B cell (primary cell): ENCODE results near the gene SWT1. TPM values are rescaled to one million over a fixed set of nuclear protein-coding genes. Genes with fewer than 3 reads are reported as not detected.

Source experiments
- ATAC-seq: fragments of 200-7000 bp; cut with Tn5 transposase; one replicate; pipeline ENCODE4 v1.10.0; 2021; ENCODE audit warnings: low read depth, mild to moderate bottlenecking, moderate number of reproducible peaks, moderate library complexity
- CTCF ChIA-PET: fragments of 350-600 bp; sonication (Branson Sonifier 250); formaldehyde crosslinking; loops from one replicate; lab custom pipeline; 2021; ENCODE audit warnings: antibody characterized with exemption, inconsistent platforms; lab: Charles Lee
- POLR2A ChIA-PET: fragments of 350-600 bp; sonication (Branson Sonifier 250); formaldehyde crosslinking; loops from one replicate; lab custom pipeline; 2021; ENCODE audit warnings: antibody characterized with exemption; lab: Charles Lee
- DNase-seq: peaks from one replicate; pipeline ENCODE4 v3.0.0; 2013
- H2AFZ ChIP-seq: 2 replicates; pipeline ENCODE4 v1.6.1; 2012; ENCODE audit warnings: mild to moderate bottlenecking, low read depth, low read length; ENCODE audit not compliant: insufficient read depth, poor library complexity, severe bottlenecking
- H3K27ac ChIP-seq, 2 donors: 1 replicate in 1 of 2; 2 replicates in 1 of 2; pipeline ENCODE4 v1.5.1; 2012 to 2013; ENCODE audit warnings: low read length in 2 of 2, mild to moderate bottlenecking in 2 of 2, moderate library complexity in 1 of 2
- H3K27me3 ChIP-seq, 4 experiments: fragments of 200-600 bp in 1 of 4; sonication (generic) in 1 of 4; replicated peaks in 1 of 4; 1 replicate in 2 of 4; 2 replicates in 2 of 4; pipeline versions ENCODE4 v1.6.1 to v1.7.0; 2013 to 2016; ENCODE audit warnings: low read length in 3 of 4, mild to moderate bottlenecking in 2 of 4, mixed read lengths in 1 of 4, moderate library complexity in 1 of 4; ENCODE audit not compliant: insufficient read depth in 4 of 4, control insufficient read depth in 3 of 4; ENCODE audit errors: control extremely low read depth in 1 of 4
- H3K36me3 ChIP-seq, 2 experiments: replicated peaks in 1 of 2; 1 replicate in 1 of 2; 2 replicates in 1 of 2; pipeline versions ENCODE4 v1.6.1 to v1.7.1; 2013; ENCODE audit warnings: low read length in 1 of 2; ENCODE audit not compliant: insufficient read depth in 2 of 2, control insufficient read depth in 1 of 2; ENCODE audit errors: control extremely low read depth in 1 of 2, extremely low read depth in 1 of 2
- H3K4me1 ChIP-seq, 2 donors: fragments of 200-600 bp in 1 of 2; sonication (generic) in 1 of 2; 1 replicate in 1 of 2; 2 replicates in 1 of 2; pipeline versions ENCODE4 v1.5.1 to v1.6.1; 2013 to 2017; ENCODE audit warnings: low read length in 2 of 2; ENCODE audit not compliant: control insufficient read depth in 2 of 2, insufficient read depth in 2 of 2
- H3K4me2 ChIP-seq: replicated peaks from 2 replicates; pipeline ENCODE3; 2012; ENCODE audit warnings: mild to moderate bottlenecking, low read depth, low read length; ENCODE audit not compliant: poor library complexity, severe bottlenecking
- H3K4me3 ChIP-seq, 5 experiments: fragments of 200-600 bp in 1 of 5; sonication (generic) in 1 of 5; 1 replicate in 3 of 5; 2 replicates in 2 of 5; pipeline versions ENCODE4 v1.5.1 to v1.7.0; 2011 to 2016; ENCODE audit warnings: low read length in 4 of 5, mild to moderate bottlenecking in 4 of 5, low read depth in 2 of 5, control low read depth in 1 of 5, moderate library complexity in 1 of 5; ENCODE audit not compliant: insufficient read depth in 1 of 5; ENCODE audit errors: control extremely low read depth in 1 of 5, extremely low read depth in 1 of 5
- H3K79me2 ChIP-seq: fragments of 200-600 bp; sonication (generic); one replicate; pipeline ENCODE4 v1.6.0; 2016; ENCODE audit warnings: low read length; ENCODE audit not compliant: control insufficient read depth, insufficient read depth
- H3K9ac ChIP-seq: fragments of 200-600 bp; sonication (generic); 2 replicates; pipeline ENCODE4 v1.6.1; 2017; ENCODE audit warnings: mild to moderate bottlenecking, low read length, moderate library complexity
- H3K9me3 ChIP-seq, 3 donors: one replicate each; pipeline versions ENCODE4 v1.6.1 to v1.7.1; 2013; ENCODE audit warnings: low read length in 2 of 3; ENCODE audit not compliant: control insufficient read depth in 2 of 3, insufficient read depth in 1 of 3; ENCODE audit errors: control extremely low read depth in 1 of 3
- H4K20me1 ChIP-seq: 2 replicates; pipeline ENCODE4 v1.6.0; 2012; ENCODE audit warnings: mild to moderate bottlenecking, low read length; ENCODE audit not compliant: insufficient read depth, control insufficient read depth, poor library complexity, severe bottlenecking
- H3K27ac Mint-ChIP-seq: one replicate; pipeline ENCODE4 v1.8.0; 2021; ENCODE audit warnings: mixed read lengths
- H3K27me3 Mint-ChIP-seq: one replicate; pipeline ENCODE4 v1.8.0; 2021; ENCODE audit warnings: mixed read lengths
- H3K4me1 Mint-ChIP-seq: one replicate; pipeline ENCODE4 v1.8.0; 2021; ENCODE audit warnings: mixed read lengths
- H3K4me3 Mint-ChIP-seq: one replicate; pipeline ENCODE4 v1.8.0; 2021; ENCODE audit warnings: mixed read lengths
- H3K9me3 Mint-ChIP-seq: one replicate; pipeline ENCODE4 v1.8.0; 2022; ENCODE audit warnings: mixed read lengths; ENCODE audit not compliant: insufficient read depth
- EZH2 ChIP-seq: IDR thresholded peaks from 2 replicates; pipeline ENCODE4 v1.6.1; 2012; ENCODE audit warnings: borderline replicate concordance, low read depth, mild to moderate bottlenecking, moderate library complexity, low read length; ENCODE audit not compliant: insufficient read depth, poor library complexity, severe bottlenecking
- WGBS: methylation state at CpG from one replicate; pipeline ENCODE4 v1.1.5; 2013; ENCODE audit warnings: missing lambda C conversion rate; ENCODE audit not compliant: insufficient coverage; 5-methylcytosine and 5-hydroxymethylcytosine counted together
- intact Hi-C: fragments of 100-400 bp; cut with micrococcal nuclease; formaldehyde crosslinking; loops from one replicate; pipeline ENCODE4 v1.10.0; 2022
- polyA plus RNA-seq: library from polyadenylated mRNA; depleted of rRNA; stranded (reverse); fragments of >200 nt; gene quantifications from 2 replicates; pipeline ENCODE4 v1.2.3, GENCODE V29; 2012
- total RNA-seq, 2 donors: library from RNA; stranded (reverse); fragments of 120-200 nt in 1 of 2; gene quantifications; 1 replicate in 1 of 2; 2 replicates in 1 of 2; pipeline versions ENCODE4 v1.2.3 to v1.2.4, GENCODE V29; 2013 to 2022
- TF ChIP-seq, protein P1 (sequence below): fragments of 200-600 bp; IDR thresholded peaks from one replicate; pipeline ENCODE4 v1.8.0; 2022; ENCODE audit warnings: antibody characterized with exemption, mild to moderate bottlenecking

SWT1 gene
- total and polyA plus RNA-seq, 2 donors (not counting 1 experiment from before 2014, with no cell fraction given), result 2.1 to 8.5 TPM

DNA sequence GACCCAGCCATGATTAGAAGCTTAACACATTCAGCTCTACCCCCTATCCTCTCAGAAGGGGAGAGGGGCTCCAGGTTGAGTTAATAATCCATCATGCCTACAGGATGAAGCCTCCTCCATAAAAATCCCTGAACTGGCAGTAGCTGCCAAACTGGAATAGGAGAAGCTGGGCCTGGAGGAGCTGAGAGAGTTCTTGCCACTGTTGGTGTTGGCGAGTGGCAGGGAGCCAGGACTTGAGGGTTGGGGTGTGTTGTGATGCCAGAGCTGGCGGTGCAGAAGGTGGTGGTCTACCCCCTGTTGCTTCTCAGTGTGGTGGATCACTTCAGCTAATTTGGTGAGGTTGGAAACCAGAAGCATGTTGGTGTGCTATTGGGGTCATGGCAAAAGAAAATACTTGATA is 123.6 kb downstream of the SWT1 start:
- Histone ChIP-seq H3K9me3 (no peaks in the 10 kb centered on the region), H3K27me3 (no peaks in the 10 kb centered on the region), H3K4me1 (no peaks in the 10 kb centered on the region), H3K79me2 (no peaks in the 10 kb centered on the region), H3K36me3 (peaks cover 0 to 1% of the 10 kb centered on the region in 2 experiments), H3K9ac (no peak overlapping the region), H4K20me1 (no peaks in the 10 kb centered on the region), H2AFZ (no peak overlapping the region), H3K4me2 (no peak overlapping the region), H3K27ac (no peak overlapping the region), H3K4me3 (no peak overlapping the region)
- DNase-seq (no peak), ATAC-seq (no peak)
- TF ChIP-seq EZH2, result no peak
- TF ChIP-seq, protein P1, sequence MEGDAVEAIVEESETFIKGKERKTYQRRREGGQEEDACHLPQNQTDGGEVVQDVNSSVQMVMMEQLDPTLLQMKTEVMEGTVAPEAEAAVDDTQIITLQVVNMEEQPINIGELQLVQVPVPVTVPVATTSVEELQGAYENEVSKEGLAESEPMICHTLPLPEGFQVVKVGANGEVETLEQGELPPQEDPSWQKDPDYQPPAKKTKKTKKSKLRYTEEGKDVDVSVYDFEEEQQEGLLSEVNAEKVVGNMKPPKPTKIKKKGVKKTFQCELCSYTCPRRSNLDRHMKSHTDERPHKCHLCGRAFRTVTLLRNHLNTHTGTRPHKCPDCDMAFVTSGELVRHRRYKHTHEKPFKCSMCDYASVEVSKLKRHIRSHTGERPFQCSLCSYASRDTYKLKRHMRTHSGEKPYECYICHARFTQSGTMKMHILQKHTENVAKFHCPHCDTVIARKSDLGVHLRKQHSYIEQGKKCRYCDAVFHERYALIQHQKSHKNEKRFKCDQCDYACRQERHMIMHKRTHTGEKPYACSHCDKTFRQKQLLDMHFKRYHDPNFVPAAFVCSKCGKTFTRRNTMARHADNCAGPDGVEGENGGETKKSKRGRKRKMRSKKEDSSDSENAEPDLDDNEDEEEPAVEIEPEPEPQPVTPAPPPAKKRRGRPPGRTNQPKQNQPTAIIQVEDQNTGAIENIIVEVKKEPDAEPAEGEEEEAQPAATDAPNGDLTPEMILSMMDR, result no peak
- CTCF ChIA-PET, result interaction anchor here (1.1 kb wide), 1 partner anchor 400 kb away, joined by 4 read pairs; no protein-coding TSS in a partner anchor
- intact Hi-C loops, result no loop called here
- Mint-ChIP-seq H3K27ac (no peak overlapping the region), H3K4me1 (peaks cover 3% of the 10 kb centered on the region), H3K27me3 (no peaks in the 10 kb centered on the region), H3K4me3 (no peak overlapping the region), H3K9me3 (no peaks in the 10 kb centered on the region)
- POLR2A ChIA-PET, result no interaction called here
- 100% methylated on average over 2 of the region's 2 CpGs for WGBS

DNA sequence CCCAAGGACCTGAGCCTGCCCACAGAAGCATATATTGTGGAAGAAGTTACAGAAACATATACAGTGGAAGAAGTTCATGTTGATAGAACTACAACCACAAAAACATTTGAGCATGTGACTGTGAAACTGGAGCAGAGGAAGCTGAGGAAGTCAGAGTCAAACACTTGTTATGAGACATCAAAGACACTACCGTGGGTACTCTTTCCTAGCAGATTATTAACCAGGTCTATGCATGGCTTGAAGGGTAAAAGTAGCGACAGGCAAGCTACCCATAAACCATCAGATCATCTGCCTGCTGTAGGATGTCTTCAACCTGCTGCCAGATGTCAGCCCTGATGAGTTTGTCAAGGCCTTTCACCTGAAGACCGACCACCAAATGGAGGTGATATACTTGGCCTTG is 124.3 kb downstream of the SWT1 start:
- H3K4me3 ChIP-seq, result no peak overlapping the region
- CTCF ChIA-PET, result interaction anchor here (1.1 kb wide), 1 partner anchor 400 kb away, joined by 4 read pairs; no protein-coding TSS in a partner anchor

More for the DNA sequence above, 124.3 kb downstream of the SWT1 start:
- DNase-seq, result no peak
- no peaks in the 10 kb centered on the region for H3K27me3 Mint-ChIP-seq
- Histone ChIP-seq H3K9ac (no peak overlapping the region), H4K20me1 (no peaks in the 10 kb centered on the region), H3K27ac (no peak overlapping the region), H3K4me2 (no peak overlapping the region), H3K9me3 (no peaks in the 10 kb centered on the region), H3K27me3 (no peaks in the 10 kb centered on the region), H3K4me1 (no peaks in the 10 kb centered on the region), H2AFZ (no peak overlapping the region), H3K79me2 (no peaks in the 10 kb centered on the region), H3K36me3 (peaks cover 0 to 1% of the 10 kb centered on the region in 2 experiments)
- TF ChIP-seq, protein P1, result no peak
- ATAC-seq, result no peak
- WGBS, result 100% methylated on average over 1 of the region's 3 CpGs
- H3K9me3 Mint-ChIP-seq, result no peaks in the 10 kb centered on the region
- POLR2A ChIA-PET, result no interaction called here
- no peak overlapping the region for H3K4me3 Mint-ChIP-seq
- peaks cover 3% of the 10 kb centered on the region for H3K4me1 Mint-ChIP-seq
- H3K27ac Mint-ChIP-seq, result no peak overlapping the region
- intact Hi-C loops, result no loop called here
